ENCODE results near the gene SAMD7.

The SAMD7 gene

GRCh38 chr3:169966951-169967915 is 55.9 kb downstream of the SAMD7 start:
- DNase-seq, result no peak

GRCh38 chr3:169968224-169968885 is 57.0 kb downstream of the SAMD7 start:
- no peak for DNase-seq

GRCh38 chr3:169969174-169970095 is 58.1 kb downstream of the SAMD7 start:
- DNase-seq, result no peak

- no peak for DNase-seq
These were observed 59.5 kb downstream of the SAMD7 start for GRCh38 chr3:169970847-169971246.

GRCh38 chr3:169971522-169971921 is 60.1 kb downstream of the SAMD7 start:
- no peak for DNase-seq

GRCh38 chr3:169980055-169980454 is 68.7 kb downstream of the SAMD7 start:
- no peak for DNase-seq

GRCh38 chr3:169984292-169984691 is 72.9 kb downstream of the SAMD7 start:
- no peak for DNase-seq
